Activated CD4-positive, alpha-beta memory T cell treated with anti-CD3 and anti-CD28 coated beads, Interleukin-2, amount 10 ng/mL, durations not matched to agents 7 days and 5 days (primary cell): Measurements from ENCODE around the gene CMPK1. TPM values are rescaled to one million over a fixed set of nuclear protein-coding genes. Genes with fewer than 3 reads are reported as not detected.
A peak's percentile ranks its signal among the peaks of the same experiment; 100 is the strongest.

Experiments used
- CTCF ChIA-PET: fragments of 350-600 bp; sonication (Branson Sonifier 250); formaldehyde crosslinking; loops from one replicate; lab custom pipeline; 2021; ENCODE audit warnings: antibody characterized with exemption, inconsistent platforms; lab: Charles Lee
- POLR2A ChIA-PET: fragments of 350-600 bp; sonication (Branson Sonifier 250); formaldehyde crosslinking; loops from one replicate; lab custom pipeline; 2021; ENCODE audit warnings: antibody characterized with exemption; lab: Charles Lee
- DNase-seq: peaks from one replicate; pipeline ENCODE4 v3.0.0-alpha.2; 2020
- H3K27ac Mint-ChIP-seq: one replicate; pipeline ENCODE4 v1.8.0; 2021; ENCODE audit warnings: mild to moderate bottlenecking, mixed read lengths
- H3K27me3 Mint-ChIP-seq: one replicate; pipeline ENCODE4 v1.8.0; 2021; ENCODE audit warnings: mixed read lengths
- H3K36me3 Mint-ChIP-seq: one replicate; pipeline ENCODE4 v1.8.0; 2021; ENCODE audit warnings: low read depth, mixed read lengths
- H3K4me1 Mint-ChIP-seq: one replicate; pipeline ENCODE4 v1.8.0; 2021; ENCODE audit warnings: mixed read lengths
- H3K4me3 Mint-ChIP-seq: one replicate; pipeline ENCODE4 v1.8.0; 2021; ENCODE audit warnings: mild to moderate bottlenecking, mixed read lengths
- H3K9me3 Mint-ChIP-seq: one replicate; pipeline ENCODE4 v1.8.0; 2021; ENCODE audit warnings: mixed read lengths
- total RNA-seq, 2 experiments: library from RNA; stranded (reverse); gene quantifications; one replicate each; pipeline ENCODE4 v1.2.3, GENCODE V29; 2021

CMPK1 gene
- total RNA-seq, 2 experiments from 2014 or later, result 99.3 to 106 TPM

DNA sequence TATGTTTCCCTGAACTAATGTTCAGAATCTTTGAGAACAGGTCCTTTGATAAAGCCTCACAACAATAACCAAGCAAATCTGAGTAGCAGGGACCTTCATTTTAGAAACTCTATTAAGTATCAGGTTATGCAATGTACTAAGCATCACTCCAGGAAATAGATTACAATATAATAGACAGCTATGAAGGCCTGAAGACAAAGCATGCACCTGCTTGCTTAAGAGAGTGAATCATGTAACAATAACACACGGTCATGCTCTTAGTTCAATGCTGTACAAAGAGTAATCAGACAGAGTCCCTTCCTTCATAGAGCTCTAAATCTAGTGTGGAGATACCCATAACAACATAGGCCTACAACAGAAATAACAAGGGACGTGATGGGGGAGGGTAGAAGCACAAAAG lies 8.1 kb upstream of the CMPK1 start:
- Mint-ChIP-seq H3K9me3 (no peaks in the 10 kb centered on the region), H3K36me3 (no peaks in the 10 kb centered on the region), H3K27ac (no peak overlapping the region), H3K27me3 (no peaks in the 10 kb centered on the region), H3K4me3 (no peak overlapping the region), H3K4me1 (no peaks in the 10 kb centered on the region)
- no peak for DNase-seq
- ChIA-PET CTCF (no interaction called here), POLR2A (interaction anchor here (2.7 kb wide), 1 partner anchor 11 kb away, joined by 13 read pairs; the partner anchor contains the start of gene STIL)

DNA sequence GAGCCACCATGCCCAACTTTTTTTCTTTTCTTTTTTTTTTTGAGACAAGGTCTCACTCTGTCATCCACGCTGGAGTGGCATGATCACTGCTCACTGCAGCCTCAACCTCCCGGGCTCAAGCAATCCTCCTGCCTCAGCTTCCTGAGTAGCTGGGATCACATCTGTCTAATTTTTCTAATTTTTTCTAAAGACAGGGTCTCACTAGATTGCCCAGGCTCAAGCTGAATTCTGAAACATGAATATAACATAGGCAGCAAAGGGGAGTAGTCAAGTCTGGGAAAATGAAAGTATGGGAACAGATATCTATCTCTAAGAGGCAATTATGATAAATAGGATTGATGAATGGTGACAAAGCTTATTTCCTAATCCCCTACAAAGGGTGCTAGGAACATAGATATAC lies 7.3 kb upstream of the CMPK1 start:
- H3K4me3 Mint-ChIP-seq, result no peak overlapping the region
- CTCF ChIA-PET, result interaction anchor here (0.7 to 1.0 kb wide), 2 partner anchors 12 to 110 kb away, joined by 3 read pairs; partner anchors contain the start of gene STIL
- no peaks in the 10 kb centered on the region for H3K36me3 Mint-ChIP-seq
- H3K27ac Mint-ChIP-seq, result no peak overlapping the region
- no peak for DNase-seq
- POLR2A ChIA-PET, result no interaction called here
- no peaks in the 10 kb centered on the region for H3K9me3 Mint-ChIP-seq
- H3K27me3 Mint-ChIP-seq, result no peaks in the 10 kb centered on the region
- no peaks in the 10 kb centered on the region for H3K4me1 Mint-ChIP-seq

DNA sequence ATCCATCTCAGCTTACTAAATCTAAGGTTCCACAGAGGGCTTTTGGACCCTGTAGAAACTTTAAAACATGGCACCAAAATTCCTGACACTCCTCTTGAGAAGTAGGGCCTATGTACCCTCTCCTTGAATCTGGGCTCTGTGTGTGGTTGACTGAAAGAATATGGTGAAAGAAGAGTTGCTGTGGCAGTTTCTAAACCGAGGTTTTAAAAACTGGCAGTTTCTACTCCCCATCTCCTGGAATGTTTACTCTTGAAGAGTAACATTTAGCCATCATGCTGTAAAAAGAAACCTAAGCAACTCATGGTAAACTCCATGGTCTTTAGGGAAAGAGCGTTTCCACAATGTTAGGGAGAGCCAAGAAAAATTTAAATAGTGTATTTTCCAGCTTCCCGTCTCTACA lies 4.6 kb upstream of the CMPK1 start:
- H3K27me3 Mint-ChIP-seq, result no peaks in the 10 kb centered on the region
- no peak overlapping the region for H3K4me3 Mint-ChIP-seq
- H3K27ac Mint-ChIP-seq, result no peak overlapping the region
- no peak for DNase-seq
- H3K9me3 Mint-ChIP-seq, result no peaks in the 10 kb centered on the region
- ChIA-PET POLR2A (interaction anchor here (0.7 to 1.5 kb wide), 2 partner anchors 13 to 15 kb away, joined by 3 read pairs; partner anchors contain the start of gene STIL), CTCF (no interaction called here)
- H3K4me1 Mint-ChIP-seq, result peaks cover 3% of the 10 kb centered on the region
- H3K36me3 Mint-ChIP-seq, result no peaks in the 10 kb centered on the region

DNA sequence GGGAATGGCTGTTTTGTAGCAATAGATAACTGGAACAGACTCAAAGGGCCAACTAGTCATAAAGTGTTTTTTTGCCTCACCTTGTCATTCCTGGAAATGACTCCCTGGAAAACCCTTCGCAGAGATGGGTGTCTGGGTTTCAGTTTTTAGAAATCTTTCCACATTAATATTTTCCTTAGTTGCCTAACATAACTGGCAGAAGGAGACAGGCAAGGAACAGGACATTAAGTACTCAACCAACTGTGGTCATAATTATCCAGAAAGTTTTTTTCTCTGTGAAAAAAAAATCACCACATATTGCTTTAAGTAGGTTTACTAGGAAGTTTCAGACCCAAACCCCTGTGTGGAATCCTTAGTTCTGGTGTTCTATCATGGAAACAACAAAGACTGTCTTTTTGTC lies 3.4 kb upstream of the CMPK1 start:
- CTCF ChIA-PET, result no interaction called here
- no peak overlapping the region for H3K4me3 Mint-ChIP-seq
- H3K27me3 Mint-ChIP-seq, result no peaks in the 10 kb centered on the region
- H3K27ac Mint-ChIP-seq, result no peak overlapping the region
- peaks cover 10% of the 10 kb centered on the region for H3K36me3 Mint-ChIP-seq
- no peak for DNase-seq
- POLR2A ChIA-PET, result interaction anchor here (1.4 kb wide), 1 partner anchor 12 kb away, joined by 3 read pairs; no protein-coding TSS in a partner anchor
- H3K4me1 Mint-ChIP-seq, result peaks cover 11% of the 10 kb centered on the region
- no peaks in the 10 kb centered on the region for H3K9me3 Mint-ChIP-seq

DNA sequence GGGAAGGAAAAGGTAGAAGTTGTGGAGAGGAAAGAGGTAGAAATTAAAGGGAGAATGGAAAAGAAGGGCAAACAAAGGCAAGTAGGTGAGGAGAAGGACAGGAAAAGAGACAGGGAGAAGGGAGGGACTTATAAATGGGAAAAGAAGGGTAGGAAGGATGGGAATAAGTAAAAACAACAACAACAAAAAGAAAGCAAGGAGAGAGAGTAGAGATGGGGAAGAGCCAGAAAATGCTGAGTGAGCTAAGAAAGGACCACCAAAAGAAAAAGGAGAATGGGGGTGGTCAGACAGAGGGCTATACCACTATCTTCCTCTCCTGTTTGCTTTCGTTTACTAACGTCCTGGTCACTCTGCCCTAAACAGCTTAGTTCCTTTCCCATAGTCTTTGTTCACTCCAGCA lies 1.7 kb upstream of the CMPK1 start:
- no peak overlapping the region for H3K27ac Mint-ChIP-seq

DNA sequence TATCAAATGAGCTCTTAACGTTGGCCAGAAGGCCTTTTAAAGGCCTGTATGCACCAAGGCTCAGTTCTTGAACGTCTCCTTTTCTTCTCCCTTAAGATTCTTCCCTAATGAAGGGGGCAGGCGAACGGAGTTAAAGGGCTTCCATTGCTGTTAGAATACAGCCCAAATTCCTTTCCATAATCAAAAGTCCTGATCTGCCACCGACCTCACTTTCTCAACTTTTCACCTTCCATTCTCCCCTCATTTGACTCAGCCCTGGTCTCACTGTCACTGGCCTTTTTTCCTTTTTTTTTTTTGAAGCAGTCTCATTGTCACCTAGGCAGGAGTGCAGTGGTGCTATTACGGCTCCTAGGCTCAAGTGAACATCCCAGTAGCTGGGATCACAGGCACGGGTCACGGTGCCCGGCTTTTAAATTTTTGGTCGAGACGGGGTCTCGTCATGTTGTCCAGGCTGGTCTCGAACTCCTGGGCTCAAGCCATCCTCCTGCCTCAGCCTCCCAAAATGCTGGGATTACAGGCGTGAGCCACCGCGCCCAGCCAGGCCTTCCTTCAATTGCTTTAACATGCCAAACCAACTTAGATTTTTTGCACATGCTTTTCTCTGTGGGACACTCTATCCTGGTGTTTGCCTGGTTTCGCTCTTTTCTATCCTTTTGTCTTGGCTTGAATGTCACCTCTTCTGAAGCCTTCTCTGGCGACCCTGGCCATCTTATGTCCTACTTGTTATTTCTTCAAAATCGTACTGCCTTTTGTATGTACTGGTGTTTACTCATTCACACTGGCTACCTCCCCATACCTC lies 612 bp upstream of the CMPK1 start:
- Mint-ChIP-seq H3K36me3 (peaks cover 10% of the 10 kb centered on the region), H3K4me1 (peaks cover 18% of the 10 kb centered on the region), H3K27me3 (no peaks in the 10 kb centered on the region), H3K27ac (no peak overlapping the region), H3K9me3 (no peaks in the 10 kb centered on the region), H3K4me3 (no peak overlapping the region)
- no peak for DNase-seq
- POLR2A ChIA-PET, result interaction anchor here (0.6 to 4.3 kb wide), 8 partner anchors 10 to 104 kb away, joined by 3 to 76 read pairs (median 7); partner anchors contain the start of genes FOXD2 and STIL
- CTCF ChIA-PET, result interaction anchor here (0.8 to 3.7 kb wide), 11 partner anchors 8 to 377 kb away, joined by 3 to 25 read pairs (median 4); partner anchors contain the start of genes FOXD2 and STIL

More for the DNA sequence above, 1.7 kb upstream of the CMPK1 start:
- ChIA-PET CTCF (interaction anchor here (0.7 to 3.7 kb wide), 4 partner anchors 9 to 106 kb away, joined by 3 to 25 read pairs (median 14); partner anchors contain the start of genes FOXD2 and STIL), POLR2A (interaction anchor here (2.3 to 4.3 kb wide), 2 partner anchors 14 to 18 kb away, joined by 14 to 76 read pairs; partner anchors contain the start of gene STIL)
- Mint-ChIP-seq H3K36me3 (peaks cover 10% of the 10 kb centered on the region), H3K27me3 (no peaks in the 10 kb centered on the region), H3K9me3 (no peaks in the 10 kb centered on the region), H3K4me1 (peaks cover 18% of the 10 kb centered on the region), H3K4me3 (no peak overlapping the region)
- DNase-seq, result no peak

DNA sequence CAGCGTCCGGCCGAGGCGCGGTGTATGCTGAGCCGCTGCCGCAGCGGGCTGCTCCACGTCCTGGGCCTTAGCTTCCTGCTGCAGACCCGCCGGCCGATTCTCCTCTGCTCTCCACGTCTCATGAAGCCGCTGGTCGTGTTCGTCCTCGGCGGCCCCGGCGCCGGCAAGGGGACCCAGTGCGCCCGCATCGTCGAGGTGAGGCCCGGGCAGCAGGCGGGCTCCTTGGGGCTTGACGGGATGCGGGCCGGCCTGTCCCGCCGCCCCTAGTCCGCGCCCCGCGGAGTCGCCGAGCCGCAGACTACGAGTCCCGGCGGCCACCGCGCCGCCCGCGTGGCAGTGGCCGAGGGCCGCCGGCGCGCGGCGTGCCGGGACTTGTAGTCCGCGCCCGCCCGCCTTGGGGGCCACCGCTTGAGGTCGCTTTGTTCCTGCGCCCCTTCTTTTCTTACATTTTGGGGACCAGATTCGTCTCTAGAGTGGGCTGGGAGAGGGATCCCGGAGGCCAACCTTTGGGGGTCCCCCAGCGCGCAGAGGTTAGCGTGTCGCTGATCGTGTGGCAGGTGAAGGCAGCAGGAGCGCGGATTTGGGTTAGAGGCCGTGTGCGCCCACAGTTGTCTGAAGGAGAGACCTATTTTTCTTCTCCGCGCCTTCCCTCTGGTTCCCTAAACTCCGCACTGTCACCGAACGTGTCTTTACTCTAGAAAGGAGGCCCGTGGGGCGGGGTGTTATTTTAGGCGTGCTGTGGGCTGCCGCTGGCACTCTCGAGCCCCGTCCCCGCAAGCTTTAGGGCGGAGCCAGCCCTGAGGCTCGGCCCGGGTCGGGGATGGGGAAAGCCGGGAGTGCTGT lies 553 bp downstream of the CMPK1 start:
- CTCF ChIA-PET, result interaction anchor here (0.7 to 3.7 kb wide), 12 partner anchors 10 to 376 kb away, joined by 3 to 25 read pairs (median 4); partner anchors contain the start of genes FOXD2 and STIL
- POLR2A ChIA-PET, result interaction anchor here (1.0 to 4.3 kb wide), 8 partner anchors 11 to 142 kb away, joined by 3 to 76 read pairs (median 7); partner anchors contain the start of genes FOXD2 and STIL

DNA sequence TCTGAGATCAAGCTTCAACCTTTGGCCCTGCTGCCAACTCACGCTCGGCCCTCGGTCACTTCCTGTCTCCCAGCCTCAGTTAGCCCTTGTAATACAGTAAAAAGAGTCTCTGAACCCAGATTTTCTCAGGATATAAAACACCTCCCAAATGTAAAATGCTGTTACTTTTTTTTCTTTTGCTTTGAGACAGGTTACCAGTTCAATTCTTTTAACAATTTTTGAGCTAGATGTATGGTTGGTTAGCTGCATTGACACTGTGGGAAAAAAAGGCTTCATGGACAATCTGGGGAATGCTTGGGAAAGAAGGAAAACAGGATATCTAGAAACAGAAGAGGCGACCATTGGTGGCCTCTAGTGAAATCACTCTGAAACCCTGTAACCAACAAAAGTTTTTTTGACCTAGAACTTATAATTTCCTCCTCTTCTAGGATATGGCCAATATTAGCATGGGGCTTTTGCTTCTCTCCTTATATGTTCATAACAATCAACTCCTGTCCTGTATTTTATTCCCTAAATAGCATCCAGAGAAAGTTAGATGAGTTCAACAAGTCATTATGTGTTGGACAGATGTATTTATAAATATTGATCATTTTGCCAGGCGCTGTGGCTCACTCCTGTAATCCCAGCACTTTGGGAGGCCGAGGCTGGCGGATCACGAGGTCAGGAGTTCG lies 1.3 kb downstream of the CMPK1 start:
- Mint-ChIP-seq H3K4me3 (no peak overlapping the region), H3K27me3 (no peaks in the 10 kb centered on the region), H3K27ac (peak overlapping the region; percentile 93), H3K4me1 (peaks cover 25% of the 10 kb centered on the region), H3K36me3 (peaks cover 10% of the 10 kb centered on the region), H3K9me3 (no peaks in the 10 kb centered on the region)
- POLR2A ChIA-PET, result interaction anchor here (1.2 to 4.3 kb wide), 5 partner anchors 11 to 142 kb away, joined by 3 to 76 read pairs (median 8); partner anchors contain the start of genes FOXD2 and STIL
- DNase-seq, result no peak
- CTCF ChIA-PET, result interaction anchor here (0.7 to 3.7 kb wide), 6 partner anchors 17 to 375 kb away, joined by 3 to 25 read pairs (median 6); partner anchors contain the start of genes FOXD2 and STIL

More for the DNA sequence above, 553 bp downstream of the CMPK1 start:
- peaks cover 10% of the 10 kb centered on the region for H3K36me3 Mint-ChIP-seq
- H3K4me3 Mint-ChIP-seq, result no peak overlapping the region
- H3K9me3 Mint-ChIP-seq, result no peaks in the 10 kb centered on the region
- peak; percentile 80 for DNase-seq
- H3K4me1 Mint-ChIP-seq, result peaks cover 22% of the 10 kb centered on the region
- no peaks in the 10 kb centered on the region for H3K27me3 Mint-ChIP-seq
- peak overlapping the region; percentile 93 for H3K27ac Mint-ChIP-seq

DNA sequence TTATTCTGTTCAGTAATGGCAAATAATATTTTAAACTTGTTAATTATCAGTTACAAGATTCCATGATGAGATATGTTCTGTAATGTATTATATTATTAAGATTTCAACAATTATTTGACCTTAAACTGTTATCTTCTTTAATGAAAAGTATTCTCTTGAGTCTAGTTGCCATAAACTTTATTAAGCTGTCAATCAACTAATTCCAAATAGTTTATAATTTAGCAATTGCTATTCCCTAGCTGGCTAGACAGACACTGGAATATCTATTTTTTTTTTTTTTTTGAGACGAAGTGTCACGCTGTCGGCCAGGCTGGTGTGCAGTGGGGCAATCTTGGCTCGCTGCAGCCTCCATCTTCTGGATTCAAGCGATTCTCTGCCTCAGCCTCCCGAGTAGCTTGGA lies 3.8 kb downstream of the CMPK1 start:
- no peak for DNase-seq
- no peak overlapping the region for H3K27ac Mint-ChIP-seq
- H3K27me3 Mint-ChIP-seq, result no peaks in the 10 kb centered on the region
- CTCF ChIA-PET, result interaction anchor here (0.9 to 1.2 kb wide), 2 partner anchors 99 to 100 kb away, joined by 4 read pairs; partner anchors contain the start of gene FOXD2
- peaks cover 17% of the 10 kb centered on the region for H3K36me3 Mint-ChIP-seq
- no peaks in the 10 kb centered on the region for H3K9me3 Mint-ChIP-seq
- H3K4me3 Mint-ChIP-seq, result no peak overlapping the region
- POLR2A ChIA-PET, result interaction anchor here (1.0 to 2.6 kb wide), 2 partner anchors 10 to 23 kb away, joined by 3 to 12 read pairs; partner anchors contain the start of gene STIL
- H3K4me1 Mint-ChIP-seq, result peaks cover 26% of the 10 kb centered on the region

DNA sequence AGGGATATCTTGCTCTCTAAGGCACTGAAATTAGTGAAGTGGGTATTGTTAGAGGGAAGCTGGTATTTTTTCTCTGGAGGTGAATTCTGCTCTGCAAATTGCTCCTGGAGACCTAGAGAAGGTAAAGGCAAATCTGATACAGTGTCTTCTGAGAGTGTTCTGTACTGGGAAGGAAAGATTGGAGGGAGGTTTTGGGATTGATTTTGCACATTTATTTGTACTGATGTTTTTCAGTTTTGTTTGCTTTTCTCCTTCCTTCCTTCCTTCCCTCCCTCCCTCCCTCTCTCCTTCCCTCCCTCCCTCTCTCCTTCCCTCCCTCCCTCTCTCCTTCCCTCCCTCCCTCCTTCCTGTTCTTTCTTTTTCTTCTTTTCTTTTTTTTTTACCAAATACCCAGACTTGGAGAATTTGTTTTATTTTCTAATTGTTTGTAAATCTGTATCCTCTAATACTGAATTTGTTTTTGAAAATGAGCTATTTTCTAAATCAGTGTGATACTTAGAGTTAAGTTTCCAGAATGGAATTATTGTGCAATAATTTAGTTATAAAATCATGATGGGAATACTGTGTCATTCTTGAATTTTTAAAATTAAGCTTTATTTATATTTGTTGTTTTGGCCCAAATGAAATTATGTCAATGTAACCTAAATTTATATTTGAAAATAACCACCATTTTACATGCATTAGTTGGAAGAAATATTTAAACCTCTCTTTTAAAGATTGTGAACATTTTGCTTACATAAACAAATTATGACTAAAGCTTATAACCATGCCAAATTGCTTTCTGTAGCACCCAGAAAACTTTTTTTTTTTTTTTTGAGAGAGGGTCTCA lies 4.9 kb downstream of the CMPK1 start:
- no peaks in the 10 kb centered on the region for H3K9me3 Mint-ChIP-seq
- no peak overlapping the region for H3K4me3 Mint-ChIP-seq
- peaks cover 19% of the 10 kb centered on the region for H3K36me3 Mint-ChIP-seq
- POLR2A ChIA-PET, result interaction anchor here (1.0 to 2.6 kb wide), 3 partner anchors 9 to 24 kb away, joined by 3 to 12 read pairs (median 4); partner anchors contain the start of gene STIL
- DNase-seq, result no peak
- no peak overlapping the region for H3K27ac Mint-ChIP-seq
- no peaks in the 10 kb centered on the region for H3K27me3 Mint-ChIP-seq
- CTCF ChIA-PET, result interaction anchor here (0.6 to 2.8 kb wide), 7 partner anchors 10 to 1409 kb away, joined by 3 to 8 read pairs (median 3); partner anchors contain the start of gene FOXD2
- peaks cover 26% of the 10 kb centered on the region for H3K4me1 Mint-ChIP-seq

DNA sequence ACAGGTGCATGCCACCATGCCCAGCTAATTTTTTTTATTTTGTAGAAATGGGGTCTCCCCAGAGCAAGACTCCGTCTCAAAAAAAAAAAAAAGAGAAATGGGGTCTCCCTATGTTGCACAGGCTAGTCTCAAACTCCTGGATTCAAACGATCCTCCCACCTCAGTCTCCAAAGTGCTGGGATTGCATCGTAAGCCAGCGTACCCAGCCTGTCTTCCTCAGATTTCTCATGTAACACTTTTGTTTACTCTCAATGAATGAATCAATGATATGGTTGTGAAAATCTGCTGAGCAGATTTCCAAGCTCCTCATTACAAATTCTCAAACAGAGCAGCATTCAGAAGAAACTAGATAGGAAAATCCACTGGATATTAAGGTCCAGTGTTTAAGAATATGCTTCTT lies 6.6 kb downstream of the CMPK1 start:
- Mint-ChIP-seq H3K36me3 (peaks cover 14% of the 10 kb centered on the region), H3K27me3 (no peaks in the 10 kb centered on the region), H3K4me3 (no peak overlapping the region), H3K4me1 (peaks cover 18% of the 10 kb centered on the region), H3K27ac (no peak overlapping the region), H3K9me3 (no peaks in the 10 kb centered on the region)
- CTCF ChIA-PET, result interaction anchor here (0.7 to 2.8 kb wide), 2 partner anchors 9 to 159 kb away, joined by 4 to 8 read pairs; no protein-coding TSS in a partner anchor
- DNase-seq, result no peak
- POLR2A ChIA-PET, result no interaction called here
